OCI-LY7 (cell line): ENCODE data around the gene ZCCHC18.

ENCODE experiments used
- EZH2phosphoT487 ChIP-seq: fragments of 200-600 bp; sonication (generic); IDR thresholded peaks from 2 replicates; pipeline ENCODE4 v1.6.1; 2018; ENCODE audit warnings: low read depth, borderline replicate concordance, mild to moderate bottlenecking, mixed run types, antibody characterized with exemption, low read length, moderate library complexity, mixed read lengths
- TF ChIP-seq, protein P1 (sequence below): fragments of 200-600 bp; sonication (generic); conservative IDR thresholded peaks from 2 replicates; pipeline ENCODE4 v1.5.1; 2014; ENCODE audit warnings: mild to moderate bottlenecking, antibody characterized with exemption, low read length, moderate library complexity, mixed read lengths

DNA sequence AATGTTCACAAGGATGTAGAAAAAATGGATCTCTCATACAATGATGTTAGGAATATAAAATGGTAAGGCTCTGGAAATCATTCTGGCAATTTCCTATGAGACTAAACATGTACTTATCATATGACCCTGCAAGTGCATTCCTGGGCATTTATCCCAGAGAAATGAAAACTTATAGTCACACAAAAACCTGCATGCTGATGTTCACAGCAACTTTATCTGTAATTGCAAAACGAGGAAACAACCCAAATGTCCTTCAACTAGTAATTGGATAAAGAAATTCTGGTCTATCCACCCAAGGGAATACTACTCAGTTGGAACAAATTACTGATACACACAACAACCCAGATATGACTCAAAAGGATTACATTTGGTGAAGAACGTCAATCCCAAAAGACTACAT is 14.5 kb downstream of the ZCCHC18 start:
- TF ChIP-seq, protein P1, sequence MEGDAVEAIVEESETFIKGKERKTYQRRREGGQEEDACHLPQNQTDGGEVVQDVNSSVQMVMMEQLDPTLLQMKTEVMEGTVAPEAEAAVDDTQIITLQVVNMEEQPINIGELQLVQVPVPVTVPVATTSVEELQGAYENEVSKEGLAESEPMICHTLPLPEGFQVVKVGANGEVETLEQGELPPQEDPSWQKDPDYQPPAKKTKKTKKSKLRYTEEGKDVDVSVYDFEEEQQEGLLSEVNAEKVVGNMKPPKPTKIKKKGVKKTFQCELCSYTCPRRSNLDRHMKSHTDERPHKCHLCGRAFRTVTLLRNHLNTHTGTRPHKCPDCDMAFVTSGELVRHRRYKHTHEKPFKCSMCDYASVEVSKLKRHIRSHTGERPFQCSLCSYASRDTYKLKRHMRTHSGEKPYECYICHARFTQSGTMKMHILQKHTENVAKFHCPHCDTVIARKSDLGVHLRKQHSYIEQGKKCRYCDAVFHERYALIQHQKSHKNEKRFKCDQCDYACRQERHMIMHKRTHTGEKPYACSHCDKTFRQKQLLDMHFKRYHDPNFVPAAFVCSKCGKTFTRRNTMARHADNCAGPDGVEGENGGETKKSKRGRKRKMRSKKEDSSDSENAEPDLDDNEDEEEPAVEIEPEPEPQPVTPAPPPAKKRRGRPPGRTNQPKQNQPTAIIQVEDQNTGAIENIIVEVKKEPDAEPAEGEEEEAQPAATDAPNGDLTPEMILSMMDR = no peak
- TF ChIP-seq EZH2phosphoT487 = no peak
